HG03064 (cell line): ENCODE results near the gene LGALS12.

Experiments
- ATAC-seq: cut with Tn5 transposase; IDR thresholded peaks from one replicate; pipeline ENCODE4 v1.9.1; 2021; ENCODE audit warnings: low read depth; ENCODE audit not compliant: unreplicated experiment

The LGALS12 gene

GRCh38 chr11:63505857-63506528, at the start of gene LGALS12:
LGALS12 (plus strand) TSS chr11:63506084; CDS start chr11:63506459, 375 bp downstream.
- ATAC-seq = no peak

GRCh38 chr11:63459586-63459985, 46.3 kb upstream of the LGALS12 start:
- ATAC-seq = no peak

- ATAC-seq = no peak
Observed at GRCh38 chr11:63462137-63462536, 43.7 kb upstream of the LGALS12 start.

GRCh38 chr11:63470311-63470710, 35.6 kb upstream of the LGALS12 start:
- ATAC-seq = no peak

- no peak for ATAC-seq
Observed at GRCh38 chr11:63472372-63472771, 33.5 kb upstream of the LGALS12 start.

GRCh38 chr11:63476618-63477017, 29.3 kb upstream of the LGALS12 start:
- no peak for ATAC-seq

- no peak for ATAC-seq
Observed at GRCh38 chr11:63478896-63479295, 27.0 kb upstream of the LGALS12 start.

GRCh38 chr11:63480039-63480438, 25.8 kb upstream of the LGALS12 start:
- no peak for ATAC-seq

GRCh38 chr11:63485777-63486176, 20.1 kb upstream of the LGALS12 start:
- no peak for ATAC-seq

- no peak for ATAC-seq
Observed at GRCh38 chr11:63488789-63489188, 17.1 kb upstream of the LGALS12 start.

GRCh38 chr11:63489879-63490278, 16.0 kb upstream of the LGALS12 start:
- no peak for ATAC-seq

- ATAC-seq = no peak
Observed at GRCh38 chr11:63490551-63491239, 15.2 kb upstream of the LGALS12 start, which contains the start of gene PLAAT5. PLAAT5 (minus strand) TSS chr11:63491167; CDS start chr11:63491034, 133 bp downstream.

- ATAC-seq = no peak
Observed at GRCh38 chr11:63491240-63491587, 14.7 kb upstream of the LGALS12 start.

- ATAC-seq = no peak
Observed at GRCh38 chr11:63491636-63492372, 14.1 kb upstream of the LGALS12 start.

GRCh38 chr11:63492441-63492840, 13.4 kb upstream of the LGALS12 start:
- no peak for ATAC-seq

GRCh38 chr11:63493127-63493526, 12.8 kb upstream of the LGALS12 start:
- ATAC-seq = no peak

GRCh38 chr11:63494975-63495374, 10.9 kb upstream of the LGALS12 start:
- no peak for ATAC-seq

- no peak for ATAC-seq
Observed at GRCh38 chr11:63499874-63500273, 6.0 kb upstream of the LGALS12 start.

GRCh38 chr11:63501236-63501635, 4.6 kb upstream of the LGALS12 start:
- ATAC-seq = no peak

- no peak for ATAC-seq
Observed at GRCh38 chr11:63502252-63502820, 3.5 kb upstream of the LGALS12 start.

GRCh38 chr11:63503492-63503891, 2.4 kb upstream of the LGALS12 start:
- ATAC-seq = no peak
